LNCaP clone FGC (cell line): ENCODE results near the gene KIRREL3.

Experiments
- DNase-seq: peaks from one replicate; pipeline ENCODE4 v3.0.0-alpha.2; 2011; ENCODE audit warnings: low read depth
- H3K4me3 ChIP-seq: 2 replicates; pipeline ENCODE4 v1.5.1; 2011; ENCODE audit warnings: mild to moderate bottlenecking, low read depth, low read length, control low read depth
- TF ChIP-seq, protein P1 (sequence below): IDR thresholded peaks from 2 replicates; pipeline ENCODE4 v1.5.1; 2012; ENCODE audit warnings: mild to moderate bottlenecking; ENCODE audit not compliant: control insufficient read depth, insufficient read depth; ENCODE audit errors: extremely low read depth

Gene KIRREL3

DNA sequence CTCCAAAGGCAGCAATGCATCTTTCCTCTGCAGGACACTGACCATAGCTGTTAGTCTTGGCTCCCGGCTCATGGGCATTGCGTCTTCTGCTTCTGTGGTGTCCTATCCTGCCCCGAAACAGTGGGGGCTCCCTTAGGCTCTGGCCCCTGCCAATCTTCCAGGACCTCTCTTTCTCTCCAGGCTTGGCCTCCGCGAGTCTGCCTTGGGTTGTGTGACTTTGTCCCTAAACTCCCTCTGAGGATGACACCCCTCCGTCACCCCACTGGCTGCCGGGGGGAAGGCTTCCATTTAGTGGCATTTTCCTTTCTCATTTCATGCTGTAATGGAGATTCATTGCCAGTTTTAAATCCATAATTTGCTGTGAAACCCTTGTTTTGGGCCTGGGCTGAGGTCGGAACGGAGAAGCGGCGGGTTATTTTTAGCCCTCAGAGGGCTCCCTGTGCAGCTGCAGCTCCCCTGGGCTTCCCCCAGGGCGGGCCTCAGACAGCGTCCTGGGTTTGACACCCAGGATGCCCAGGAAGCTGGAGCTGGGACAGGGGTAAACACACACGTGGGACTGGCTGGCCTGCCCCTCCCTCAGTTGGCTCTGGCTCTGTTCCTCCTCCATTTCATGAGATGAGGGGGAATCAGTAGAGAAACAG, 489.0 kb downstream of the KIRREL3 start:
- TF ChIP-seq, protein P1, sequence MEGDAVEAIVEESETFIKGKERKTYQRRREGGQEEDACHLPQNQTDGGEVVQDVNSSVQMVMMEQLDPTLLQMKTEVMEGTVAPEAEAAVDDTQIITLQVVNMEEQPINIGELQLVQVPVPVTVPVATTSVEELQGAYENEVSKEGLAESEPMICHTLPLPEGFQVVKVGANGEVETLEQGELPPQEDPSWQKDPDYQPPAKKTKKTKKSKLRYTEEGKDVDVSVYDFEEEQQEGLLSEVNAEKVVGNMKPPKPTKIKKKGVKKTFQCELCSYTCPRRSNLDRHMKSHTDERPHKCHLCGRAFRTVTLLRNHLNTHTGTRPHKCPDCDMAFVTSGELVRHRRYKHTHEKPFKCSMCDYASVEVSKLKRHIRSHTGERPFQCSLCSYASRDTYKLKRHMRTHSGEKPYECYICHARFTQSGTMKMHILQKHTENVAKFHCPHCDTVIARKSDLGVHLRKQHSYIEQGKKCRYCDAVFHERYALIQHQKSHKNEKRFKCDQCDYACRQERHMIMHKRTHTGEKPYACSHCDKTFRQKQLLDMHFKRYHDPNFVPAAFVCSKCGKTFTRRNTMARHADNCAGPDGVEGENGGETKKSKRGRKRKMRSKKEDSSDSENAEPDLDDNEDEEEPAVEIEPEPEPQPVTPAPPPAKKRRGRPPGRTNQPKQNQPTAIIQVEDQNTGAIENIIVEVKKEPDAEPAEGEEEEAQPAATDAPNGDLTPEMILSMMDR, result no peak

GRCh38 chr11:126510621-126511370, 489.8 kb downstream of the KIRREL3 start:
- TF ChIP-seq, protein P1, result no peak
- H3K4me3 ChIP-seq, result no peak overlapping the region
- no peak for DNase-seq

More for the DNA sequence above, 489.0 kb downstream of the KIRREL3 start:
- no peak for DNase-seq
- H3K4me3 ChIP-seq, result no peak overlapping the region

- TF ChIP-seq, protein P1, result no peak
- DNase-seq, result no peak
- H3K4me3 ChIP-seq, result no peak overlapping the region
Measured at GRCh38 chr11:126507646-126508045, 492.9 kb downstream of the KIRREL3 start.

DNA sequence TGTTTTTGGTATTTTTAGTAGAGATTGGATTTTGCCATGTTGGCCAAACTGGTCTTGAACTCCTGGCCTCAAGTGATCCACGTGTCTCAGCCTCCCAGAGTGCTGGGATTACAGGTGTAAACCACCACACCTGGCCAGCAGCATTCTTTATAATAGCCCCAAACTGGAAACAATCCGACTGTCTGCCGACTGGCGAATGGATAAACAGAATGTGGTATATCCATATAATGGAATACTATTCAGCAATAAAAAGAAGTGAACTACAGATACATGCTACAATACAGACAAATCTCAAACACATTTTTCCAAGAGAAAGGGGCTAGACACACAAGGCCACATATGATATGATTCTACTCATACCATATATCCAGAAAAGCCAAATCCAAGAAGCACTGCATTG, 493.8 kb downstream of the KIRREL3 start:
- no peak for DNase-seq
- TF ChIP-seq, protein P1, result no peak
- no peak overlapping the region for H3K4me3 ChIP-seq

GRCh38 chr11:126502982-126503381, 497.6 kb downstream of the KIRREL3 start:
- TF ChIP-seq, protein P1, result no peak
- DNase-seq, result no peak
- H3K4me3 ChIP-seq, result no peak overlapping the region

DNA sequence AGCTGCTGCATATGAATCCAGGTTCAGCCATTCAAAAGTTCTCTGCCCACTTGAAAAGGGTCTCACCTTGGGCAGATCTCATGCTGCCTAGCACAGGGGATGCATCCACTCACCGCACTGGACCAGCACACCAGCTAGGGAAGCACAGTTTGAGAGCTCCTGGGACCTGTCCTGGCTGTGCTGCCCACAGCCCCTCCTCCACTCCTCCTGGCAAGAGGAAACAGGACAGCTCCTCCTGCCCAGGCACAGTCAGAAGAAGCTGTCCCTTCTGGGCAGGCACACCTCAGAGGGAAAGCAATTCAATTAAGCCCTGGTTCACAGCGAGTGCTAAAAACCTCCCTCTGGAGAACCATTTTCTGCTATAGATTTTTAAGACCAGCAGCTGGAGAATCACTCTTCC, 498.4 kb downstream of the KIRREL3 start:
- TF ChIP-seq, protein P1, result no peak
- no peak overlapping the region for H3K4me3 ChIP-seq
- DNase-seq, result no peak
